Measurements from ENCODE around the gene ANKRD45.

DNA sequence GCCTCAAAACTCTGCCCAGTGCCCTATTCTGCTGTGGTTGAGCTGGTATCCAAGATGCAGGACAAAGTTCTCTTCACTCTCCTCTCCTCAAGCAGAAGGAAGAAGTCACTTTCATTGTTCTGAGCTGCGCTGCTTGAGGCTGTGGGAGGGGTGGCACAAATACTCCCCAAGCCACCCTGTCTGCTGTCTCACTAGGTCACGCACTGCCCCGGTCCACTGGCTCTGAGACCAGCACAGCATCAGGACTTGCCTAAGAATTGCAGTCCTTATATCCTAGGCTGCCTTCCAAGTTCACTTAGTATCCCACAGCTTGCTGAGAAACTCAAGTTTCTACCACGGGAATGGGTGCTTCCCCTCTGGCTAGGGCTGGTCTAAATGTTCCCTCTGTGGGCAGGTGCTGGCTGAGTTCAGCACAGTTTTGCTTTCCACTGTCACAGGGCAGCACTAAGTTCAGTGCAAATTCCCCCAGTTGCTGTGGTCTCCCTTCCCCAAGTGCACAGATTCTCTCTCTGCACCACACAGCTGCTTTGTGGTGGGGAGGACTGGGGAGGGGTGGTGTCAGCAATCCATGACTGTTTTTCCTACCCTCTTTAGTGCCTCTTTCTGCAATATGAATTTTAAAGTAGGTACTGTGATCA, 99.2 kb downstream of the ANKRD45 start:
- TF ChIP-seq CTCF (conservative IDR thresholded peaks at IDR 0.05) (no peak), EZH2 (IDR thresholded peaks at IDR 0.05; ENCODE audit: low read depth) (no peak)

Data from PC-9 (cell line).